ENCODE results near the gene ERC1.

ERC1 gene

DNA sequence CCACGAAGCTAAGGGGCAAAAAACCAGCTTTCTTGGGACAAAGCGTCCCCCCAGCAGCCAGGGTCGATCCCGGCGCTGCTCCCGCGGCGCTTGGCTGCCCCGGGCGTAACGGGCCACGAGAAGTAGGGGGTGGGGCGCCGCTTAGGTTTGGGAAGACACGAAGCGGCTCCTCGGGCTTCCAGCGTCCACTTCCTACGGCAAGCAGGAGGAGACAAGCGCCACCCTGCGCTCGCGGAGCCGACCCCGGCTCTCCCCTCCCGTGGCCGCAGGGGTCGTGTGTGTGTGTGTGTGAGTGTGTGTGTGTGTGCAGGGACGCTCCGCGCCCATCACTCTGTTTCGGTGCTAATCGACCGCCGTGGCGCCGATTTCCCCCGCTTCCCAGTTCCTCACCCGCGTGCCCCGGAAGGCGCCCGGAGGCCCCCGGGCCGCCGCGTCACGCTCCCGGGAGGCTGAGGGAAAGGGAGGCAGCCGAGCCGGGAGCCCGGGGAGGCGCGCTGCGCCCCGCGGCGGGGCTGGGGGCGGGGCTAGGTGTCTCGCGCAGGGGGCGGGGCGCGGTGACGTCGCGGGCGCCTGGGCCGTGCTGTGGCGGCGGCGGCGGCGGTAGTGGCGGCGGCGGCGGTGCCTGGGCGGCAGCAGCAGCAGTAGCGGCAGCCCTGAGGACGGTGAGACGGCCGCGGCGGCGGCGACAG, at the start of gene ERC1:
Gene ERC1 (plus strand): TSS at position 563 of the 689 bp plus-strand sequence. CDS start 36,681 bp downstream, outside the sequence.
- DNase-seq (ENCODE audit: low read depth in 2 of 2): peak; percentile 74 to 79

DNA sequence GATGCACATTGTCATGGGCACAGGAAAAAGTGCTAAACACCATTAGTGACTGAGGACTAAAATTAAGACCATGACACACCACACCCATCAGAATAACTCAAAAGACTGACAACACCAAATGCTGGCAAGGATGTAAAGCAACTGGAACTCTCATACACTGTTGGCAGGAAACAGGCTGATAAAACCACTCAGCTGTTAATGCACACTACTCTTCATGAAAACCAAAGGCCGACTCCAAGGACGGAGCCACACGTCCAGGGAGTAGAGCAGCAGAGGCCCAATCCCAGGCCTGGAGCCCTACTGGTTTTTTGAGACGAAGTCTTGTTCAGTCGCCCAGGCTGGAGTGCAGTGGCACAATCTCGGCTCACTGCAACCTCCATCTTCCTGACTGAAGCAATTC, 48.0 kb upstream of the ERC1 start:
- DNase-seq (ENCODE audit: low read depth in 2 of 2): no peak

DNA sequence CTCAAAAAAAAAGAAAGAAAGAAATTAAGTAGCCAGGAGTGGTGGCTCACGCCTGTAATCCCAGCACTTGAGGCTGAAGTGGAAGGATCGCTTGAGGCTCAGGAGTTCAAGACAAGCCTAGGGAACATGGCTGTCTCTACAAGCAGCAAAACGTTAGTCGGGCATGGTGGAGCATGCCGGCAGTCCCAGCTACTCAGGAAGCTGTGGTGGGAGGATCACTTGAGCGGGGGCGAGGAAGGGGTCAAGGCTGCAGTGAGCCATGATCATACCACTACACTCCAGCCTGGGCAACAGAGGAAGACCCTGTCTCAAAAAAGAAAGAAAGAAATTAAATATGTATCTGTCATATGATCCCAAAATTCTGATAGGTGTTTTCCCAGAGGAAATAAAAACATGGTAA, 46.8 kb upstream of the ERC1 start:
- DNase-seq (ENCODE audit: low read depth in 2 of 2): no peak

DNA sequence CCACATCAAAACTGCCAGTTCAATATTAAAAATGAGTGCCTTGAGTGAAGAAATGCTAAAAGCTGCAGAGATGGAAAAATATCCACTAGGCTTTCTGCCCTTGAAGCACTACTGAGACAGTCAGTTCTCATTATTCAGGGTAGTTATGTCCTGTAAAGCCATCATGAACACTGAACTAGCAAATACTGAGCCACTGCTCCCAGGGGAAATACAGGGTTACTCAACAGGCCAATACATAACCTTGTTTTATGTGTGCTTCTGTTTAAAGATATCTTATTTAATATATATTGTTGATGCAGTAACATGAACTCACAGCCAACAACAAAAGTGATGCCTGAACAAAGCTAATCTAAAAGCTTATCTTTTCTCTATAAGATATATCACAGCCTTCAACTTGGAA, 44.8 kb upstream of the ERC1 start:
- no peak for DNase-seq (ENCODE audit: low read depth in 2 of 2)

DNA sequence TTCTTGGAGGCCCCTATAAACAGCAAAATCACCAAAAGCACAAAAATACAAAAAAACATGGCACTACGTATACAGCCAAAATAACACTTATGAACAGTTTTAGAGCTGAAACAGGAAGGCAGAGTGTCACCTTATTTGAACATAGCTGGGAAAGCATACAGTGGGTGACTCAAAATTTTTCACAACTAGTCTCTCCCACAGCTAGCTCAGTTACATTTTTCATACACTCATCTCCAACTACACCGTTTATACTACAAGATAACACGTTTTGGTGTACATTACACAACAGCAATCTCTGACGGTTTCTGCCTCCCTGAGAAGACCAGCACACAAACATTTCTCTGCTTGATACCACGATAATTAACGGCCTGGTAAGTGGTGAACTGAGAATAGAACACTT, 44.4 kb upstream of the ERC1 start:
- DNase-seq (ENCODE audit: low read depth in 2 of 2): no peak

DNA sequence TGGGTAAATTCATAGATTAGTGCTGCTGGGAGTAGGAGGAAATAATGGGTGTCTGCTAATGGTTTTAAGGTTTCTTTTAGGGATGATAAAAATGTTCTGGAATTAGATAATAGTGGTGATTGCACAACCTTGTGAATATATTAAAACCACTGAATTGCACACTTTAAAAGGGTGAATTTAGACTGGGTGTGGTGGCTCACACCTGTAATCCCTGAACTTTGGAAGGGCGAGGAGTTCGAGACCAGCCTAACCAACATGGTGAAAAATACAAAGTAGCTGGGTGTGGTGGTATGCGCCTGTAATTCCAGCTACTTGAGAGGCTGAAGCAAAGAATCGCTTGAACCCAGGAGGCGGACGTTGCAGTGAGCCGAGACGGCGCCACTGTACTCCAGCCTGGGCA, 42.8 kb upstream of the ERC1 start:
- no peak for DNase-seq (ENCODE audit: low read depth in 2 of 2)

DNA sequence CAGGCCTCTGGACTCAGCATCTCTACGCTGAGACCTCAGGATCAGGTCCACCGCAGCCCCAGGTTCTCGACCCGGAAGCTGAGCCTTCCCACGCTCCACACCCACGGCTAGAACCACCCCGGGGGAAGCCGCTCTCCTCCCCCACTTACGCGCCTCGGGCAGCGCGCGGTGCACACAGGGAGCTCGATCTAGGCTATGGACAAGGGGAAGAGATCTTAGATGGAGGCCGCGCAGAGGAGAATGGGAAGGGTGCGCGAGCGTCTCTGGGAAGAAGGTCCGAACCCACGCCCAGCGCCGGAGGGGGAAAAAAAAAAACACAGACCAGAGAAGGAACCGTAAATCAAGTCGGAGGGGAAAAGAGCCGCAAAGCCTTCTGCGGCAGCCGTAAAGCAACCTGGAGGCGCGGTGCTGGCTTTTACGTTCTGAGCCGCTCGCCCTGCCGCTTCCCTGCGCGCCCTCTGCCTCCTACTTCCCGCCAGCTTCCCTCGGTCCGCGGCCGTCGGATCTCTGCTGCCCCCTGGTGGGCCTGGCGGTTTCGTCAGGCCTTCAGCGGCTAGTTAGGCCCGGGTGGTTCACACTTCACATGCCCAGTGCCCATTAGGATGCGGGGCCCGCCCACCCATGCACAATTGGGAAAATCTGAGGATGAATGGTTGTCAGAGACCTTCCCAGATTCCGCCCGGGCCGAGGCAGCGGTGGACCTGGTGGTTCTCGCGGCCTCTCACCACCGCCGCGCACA, 41.4 kb upstream of the ERC1 start, which contains the start of gene RAD52:
Gene RAD52 (minus strand): TSS at position 242 of the 739 bp plus-strand sequence. CDS start 16,636 bp downstream, outside the sequence.
- DNase-seq (ENCODE audit: low read depth in 2 of 2): peak; percentile 97

DNA sequence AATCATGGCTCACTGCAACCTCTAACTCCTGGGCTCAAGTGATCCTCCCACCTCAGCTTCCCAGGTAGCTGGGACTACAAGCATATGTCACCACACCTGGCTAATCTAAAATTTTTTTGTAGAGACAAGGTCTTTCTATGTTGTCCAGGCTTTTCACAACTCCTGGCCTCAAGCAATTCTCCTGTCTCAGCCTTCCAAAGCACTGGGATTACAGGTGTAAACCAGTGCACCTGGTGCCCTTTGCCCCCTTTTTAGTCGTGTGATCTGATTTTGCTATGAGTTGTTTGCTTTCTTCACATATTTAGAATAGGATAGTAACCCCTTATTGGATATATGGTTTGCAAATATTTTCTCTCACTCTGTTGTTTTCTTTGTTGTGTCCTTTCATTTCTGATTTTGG, 39.8 kb upstream of the ERC1 start:
- DNase-seq (ENCODE audit: low read depth in 2 of 2): no peak

DNA sequence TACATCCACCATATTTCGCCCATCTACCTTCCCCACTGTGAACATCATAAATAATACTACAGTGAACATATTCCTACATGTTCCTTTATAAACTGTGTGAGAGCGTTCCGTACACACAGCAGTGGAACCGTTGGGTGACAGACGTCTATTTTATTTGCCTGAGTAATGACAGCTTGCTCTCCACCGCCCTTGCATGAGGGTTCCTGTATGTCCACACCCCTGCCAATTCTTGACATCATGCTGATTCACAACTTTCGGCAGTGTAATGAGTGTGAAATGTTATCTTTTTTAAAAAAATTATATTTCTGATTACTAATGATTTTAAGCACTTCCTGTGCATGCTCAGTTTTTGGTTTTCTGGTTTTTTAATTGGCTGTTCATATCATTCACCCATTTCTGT, 37.2 kb upstream of the ERC1 start:
- DNase-seq (ENCODE audit: low read depth in 2 of 2): no peak

DNA sequence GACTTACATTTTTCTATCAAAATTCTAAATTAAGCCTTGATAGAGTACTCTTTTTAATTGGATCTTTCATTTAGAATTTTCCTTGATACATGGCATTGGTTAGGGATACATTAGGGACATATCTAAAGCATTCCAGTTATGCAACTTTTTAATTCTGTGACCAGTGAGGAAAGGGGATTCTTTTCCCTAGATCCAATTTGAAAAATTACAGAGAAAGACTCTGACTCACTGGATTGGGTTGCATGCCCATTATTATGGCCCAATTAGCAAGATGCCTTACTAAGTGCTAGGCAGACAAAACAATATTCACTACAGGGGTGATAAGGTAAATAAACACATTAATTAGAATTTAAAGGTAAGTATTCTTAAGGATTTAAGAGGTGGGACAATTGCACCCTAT, 36.3 kb upstream of the ERC1 start:
- DNase-seq (ENCODE audit: low read depth in 2 of 2): no peak

DNA sequence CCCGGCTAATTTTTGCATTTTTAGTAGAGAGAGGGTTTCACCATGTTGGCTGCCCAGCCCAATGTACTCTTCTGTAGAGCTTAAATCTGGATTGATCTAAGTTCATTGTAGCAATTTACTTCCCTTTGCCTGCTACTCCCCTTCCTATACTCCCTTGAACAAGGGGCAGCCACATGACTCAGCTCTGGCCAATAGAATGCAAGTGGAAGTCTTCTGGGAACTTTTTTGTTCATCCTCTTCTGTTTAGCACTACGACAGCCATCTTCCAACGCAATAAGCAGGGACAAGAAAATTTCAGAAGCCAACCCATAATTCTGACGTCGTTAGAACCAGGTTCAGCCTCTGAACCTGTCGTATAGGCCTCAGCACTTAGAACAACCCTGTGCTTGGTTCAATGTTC, 35.1 kb upstream of the ERC1 start:
- no peak for DNase-seq (ENCODE audit: low read depth in 2 of 2)

DNA sequence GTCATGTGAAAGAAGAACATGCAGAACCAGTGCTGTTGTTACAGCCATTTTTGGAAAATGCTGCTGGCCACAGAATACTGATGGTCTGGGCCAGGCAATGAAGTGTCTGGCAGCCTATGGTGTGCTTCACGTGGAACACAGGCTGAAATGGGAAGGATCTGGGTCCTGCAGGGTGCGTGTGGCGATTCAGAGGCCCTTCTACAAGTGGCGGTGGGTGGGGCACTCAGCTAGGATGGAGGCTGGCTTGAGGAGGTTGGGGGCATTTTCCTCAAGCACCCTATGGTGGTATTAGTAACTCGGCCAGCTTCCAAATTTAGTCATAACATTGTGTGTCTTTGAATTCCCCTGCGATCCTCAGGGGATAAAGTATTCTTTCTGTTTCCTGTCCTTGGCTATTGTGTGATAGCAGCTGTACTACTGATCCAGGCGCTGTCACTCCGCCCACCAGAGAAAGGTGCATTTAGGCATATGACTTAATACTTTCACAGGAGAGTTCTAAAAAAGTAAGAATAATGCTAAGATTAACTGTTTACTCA, 32.4 kb upstream of the ERC1 start:
- no peak for DNase-seq (ENCODE audit: low read depth in 2 of 2)

DNA sequence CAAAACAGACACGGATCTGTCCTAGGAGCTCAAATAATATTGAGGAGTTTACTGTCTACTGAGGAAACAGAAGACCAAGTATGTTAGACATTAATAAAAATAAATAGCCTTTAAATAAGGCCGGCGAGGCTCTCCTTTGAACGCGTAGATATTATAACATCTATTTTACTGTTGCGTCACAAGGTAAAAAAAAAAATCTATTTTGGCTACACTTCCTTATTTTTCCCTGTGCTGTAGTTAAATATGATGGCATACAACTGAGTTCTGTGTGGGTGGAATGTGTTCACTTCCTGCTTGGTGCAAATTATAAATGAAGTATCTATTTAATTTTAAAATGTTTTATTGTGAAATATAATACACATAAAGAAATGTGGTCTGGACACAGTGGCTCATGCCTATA, 24.3 kb upstream of the ERC1 start:
- DNase-seq (ENCODE audit: low read depth in 2 of 2): no peak

DNA sequence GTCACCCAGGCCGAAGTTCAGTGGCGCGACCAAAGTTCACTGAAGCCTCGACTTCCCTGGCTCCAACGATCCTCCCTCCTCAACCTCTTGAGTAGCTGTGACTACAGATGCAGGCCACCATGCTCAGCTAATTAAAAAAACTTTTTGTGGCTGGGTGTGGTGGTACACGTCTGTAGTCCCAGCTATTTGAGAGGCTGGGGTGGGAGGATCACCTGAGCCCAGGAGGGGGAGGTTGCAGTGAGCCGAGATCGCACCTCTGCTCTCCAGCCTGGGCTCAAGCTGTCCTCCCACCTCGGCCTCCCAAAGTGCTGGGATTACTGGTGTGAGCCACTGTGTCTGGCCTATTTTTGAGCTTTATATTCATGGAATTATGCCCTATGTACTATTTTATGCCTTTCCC, 23.4 kb upstream of the ERC1 start:
- no peak for DNase-seq (ENCODE audit: low read depth in 2 of 2)

DNA sequence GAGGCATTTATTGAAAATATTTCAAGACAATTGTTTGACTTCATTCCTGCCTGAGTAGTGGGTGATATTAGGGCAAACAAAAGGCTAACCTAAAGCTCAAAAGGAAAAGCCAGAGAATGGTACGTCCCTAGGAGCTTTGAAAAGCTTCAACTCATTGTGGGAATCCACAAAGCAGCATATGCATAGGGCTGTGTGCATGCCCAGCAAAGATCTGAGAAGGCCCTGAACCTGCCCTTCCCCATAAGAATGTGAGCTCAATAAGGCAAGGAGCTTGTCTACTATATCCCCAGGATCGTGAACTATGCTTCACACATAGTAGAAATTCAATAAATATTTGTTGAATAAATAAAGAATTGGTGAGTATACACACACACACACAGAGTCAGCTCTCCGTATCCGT, 22.5 kb upstream of the ERC1 start:
- DNase-seq (ENCODE audit: low read depth in 2 of 2): no peak

DNA sequence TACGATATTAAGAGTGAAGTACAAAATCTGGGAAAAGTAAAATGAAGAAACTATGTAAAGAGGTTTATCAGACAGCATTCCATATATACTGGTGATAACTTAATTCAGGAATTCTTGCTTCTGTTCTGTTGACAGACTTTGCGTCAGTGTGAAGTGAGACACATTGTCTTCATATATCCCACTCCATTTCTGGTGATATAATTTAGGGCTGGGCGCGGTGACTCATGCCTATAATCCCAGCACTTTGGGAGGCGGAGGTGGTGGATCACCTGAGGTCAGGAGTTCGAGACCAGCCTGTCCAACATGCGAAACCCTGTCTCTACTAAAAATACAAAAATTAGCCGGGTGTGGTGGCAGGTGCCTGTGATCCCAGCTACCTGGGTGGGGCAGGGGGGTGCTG, 21.2 kb upstream of the ERC1 start:
- DNase-seq (ENCODE audit: low read depth in 2 of 2): no peak

DNA sequence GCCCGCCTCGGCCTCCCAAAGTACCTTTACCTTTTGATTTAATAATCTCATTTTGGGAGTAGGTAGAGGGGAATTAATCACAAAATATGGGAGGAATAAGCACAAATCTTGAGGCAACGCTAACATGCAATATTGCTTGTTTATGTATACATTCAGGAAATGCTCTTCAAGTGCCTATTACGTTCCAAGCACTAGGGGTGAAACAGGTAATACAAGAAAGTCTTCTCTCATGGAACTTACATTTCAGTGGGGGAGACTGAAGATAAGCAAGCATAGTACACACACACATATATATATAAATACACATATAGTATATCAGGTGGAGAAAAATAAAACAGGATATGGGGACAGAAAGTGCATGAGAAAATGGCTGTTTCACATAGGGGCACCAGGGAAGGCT, 19.0 kb upstream of the ERC1 start:
- no peak for DNase-seq (ENCODE audit: low read depth in 2 of 2)

DNA sequence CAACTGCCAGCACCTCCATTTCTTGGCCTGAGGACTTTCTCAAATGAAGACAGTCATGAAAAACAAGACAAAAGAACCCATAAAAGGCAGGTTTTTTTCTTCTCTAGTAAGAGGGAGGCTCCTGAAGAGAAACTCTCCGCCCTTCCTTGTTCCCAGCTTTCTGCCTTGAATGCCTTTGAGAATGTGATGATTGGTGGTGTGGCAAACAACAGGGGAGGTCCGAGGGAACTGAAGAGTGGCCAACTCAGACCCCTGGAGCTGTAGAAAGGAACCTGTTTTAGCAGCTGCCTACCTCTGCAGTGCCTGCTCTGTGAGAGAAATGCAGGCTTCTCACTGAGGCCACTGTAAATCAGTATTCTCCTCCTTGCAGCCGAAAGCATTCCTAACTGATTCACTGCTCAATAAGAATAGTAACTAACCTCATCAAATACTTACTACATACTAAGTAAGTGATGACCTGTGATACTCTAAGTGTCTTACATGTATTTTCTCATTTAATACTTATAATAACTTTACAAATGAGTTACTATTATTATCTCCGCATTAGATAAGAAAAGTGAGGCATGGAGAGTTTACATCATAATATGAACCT, 16.7 kb upstream of the ERC1 start:
- no peak for DNase-seq (ENCODE audit: low read depth in 2 of 2)

DNA sequence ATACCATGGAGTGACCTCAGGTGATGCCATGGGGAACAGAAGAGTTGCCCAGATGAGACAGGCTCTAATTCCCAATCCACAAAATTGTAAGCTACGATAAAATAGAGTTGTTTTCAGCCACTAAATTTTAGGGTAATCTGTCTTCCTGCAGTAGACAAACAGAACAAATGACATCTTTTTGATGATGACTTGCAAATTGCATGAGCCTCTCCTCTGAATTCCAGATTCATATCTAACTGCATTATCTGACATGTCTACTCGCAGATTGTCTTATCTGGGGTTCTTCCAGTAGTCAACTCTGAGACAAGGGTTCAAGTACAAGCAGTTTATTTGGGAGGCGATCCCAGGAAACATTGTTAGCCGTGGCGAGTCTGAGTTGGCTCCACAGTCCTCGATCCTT, 14.4 kb upstream of the ERC1 start:
- no peak for DNase-seq (ENCODE audit: low read depth in 2 of 2)

DNA sequence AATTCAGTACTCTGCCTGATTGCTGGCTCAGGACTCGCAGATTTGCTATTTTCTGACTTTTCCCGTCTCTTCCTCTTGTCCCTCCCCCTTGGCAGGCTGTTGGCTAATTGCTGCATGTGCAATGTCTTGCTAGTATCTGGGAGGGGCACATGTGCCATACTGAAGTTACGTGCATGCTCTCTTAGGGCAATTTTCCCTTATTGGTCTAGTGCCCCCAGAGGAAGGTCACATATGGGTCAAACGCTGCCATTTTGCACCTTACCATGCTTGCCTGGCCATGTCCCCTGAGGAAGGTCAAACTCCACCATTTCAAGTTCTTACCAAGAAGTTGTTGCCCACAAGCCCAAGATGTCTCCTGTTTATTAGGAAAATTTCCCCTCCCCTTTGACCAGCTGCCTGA, 13.9 kb upstream of the ERC1 start:
- no peak for DNase-seq (ENCODE audit: low read depth in 2 of 2)

DNA sequence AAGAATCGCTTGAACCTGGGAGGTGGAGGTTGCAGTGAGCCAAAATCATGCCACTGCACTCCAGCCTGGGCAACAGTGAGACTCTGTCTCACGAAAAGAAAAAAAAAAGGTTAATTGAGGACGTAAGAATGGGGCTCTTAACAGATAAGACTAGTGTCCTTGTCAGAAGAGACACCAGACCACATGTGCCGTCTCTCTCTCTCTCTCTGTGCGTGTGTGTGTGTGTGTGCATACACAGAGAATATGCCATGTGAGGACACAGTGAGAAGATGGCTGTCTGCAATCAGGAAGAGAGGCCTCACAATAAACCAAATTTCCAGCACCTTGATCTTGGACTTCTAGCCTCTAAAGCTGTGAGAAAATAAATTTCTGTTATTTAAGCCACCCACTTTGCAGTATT, 11.7 kb upstream of the ERC1 start:
- DNase-seq (ENCODE audit: low read depth in 2 of 2): no peak

DNA sequence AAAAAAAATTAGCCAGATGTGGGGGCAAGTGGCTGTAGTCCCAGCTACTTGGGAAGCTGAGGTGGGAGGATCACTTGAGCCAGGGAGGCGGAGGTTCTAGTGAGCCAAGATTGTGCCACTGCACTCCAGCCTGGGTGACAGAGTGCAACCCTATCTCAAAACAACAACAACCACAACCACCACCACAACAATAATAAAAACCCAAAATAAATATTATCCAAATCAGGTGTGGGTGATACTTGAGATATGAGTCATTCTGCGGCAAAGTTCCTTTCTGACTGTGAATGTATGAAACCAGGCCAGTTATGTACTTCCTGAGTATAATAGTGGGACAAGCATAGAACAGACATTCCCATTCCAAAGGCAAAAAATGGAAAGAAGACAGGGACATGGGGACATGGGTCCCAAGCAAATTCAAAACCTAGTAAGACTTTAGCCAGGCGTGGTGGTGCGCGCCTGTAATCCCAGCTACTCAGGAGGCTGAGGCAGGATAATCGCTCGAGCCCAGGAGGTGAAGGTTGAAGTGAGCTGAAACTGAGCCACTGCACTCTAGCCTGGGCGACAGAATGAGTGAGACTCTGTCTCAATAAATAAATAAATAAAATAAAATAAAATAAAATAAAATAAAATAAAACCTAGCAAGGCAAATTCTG, 9.7 kb upstream of the ERC1 start:
- no peak for DNase-seq (ENCODE audit: low read depth in 2 of 2)
